ENCODE results near the gene PCSK1.
"Not testable (repeated sequence)": the region's sequence is repeated elsewhere in the genome, so short reads cannot be mapped to it uniquely, and the experiment has no call there.

Gene PCSK1

DNA sequence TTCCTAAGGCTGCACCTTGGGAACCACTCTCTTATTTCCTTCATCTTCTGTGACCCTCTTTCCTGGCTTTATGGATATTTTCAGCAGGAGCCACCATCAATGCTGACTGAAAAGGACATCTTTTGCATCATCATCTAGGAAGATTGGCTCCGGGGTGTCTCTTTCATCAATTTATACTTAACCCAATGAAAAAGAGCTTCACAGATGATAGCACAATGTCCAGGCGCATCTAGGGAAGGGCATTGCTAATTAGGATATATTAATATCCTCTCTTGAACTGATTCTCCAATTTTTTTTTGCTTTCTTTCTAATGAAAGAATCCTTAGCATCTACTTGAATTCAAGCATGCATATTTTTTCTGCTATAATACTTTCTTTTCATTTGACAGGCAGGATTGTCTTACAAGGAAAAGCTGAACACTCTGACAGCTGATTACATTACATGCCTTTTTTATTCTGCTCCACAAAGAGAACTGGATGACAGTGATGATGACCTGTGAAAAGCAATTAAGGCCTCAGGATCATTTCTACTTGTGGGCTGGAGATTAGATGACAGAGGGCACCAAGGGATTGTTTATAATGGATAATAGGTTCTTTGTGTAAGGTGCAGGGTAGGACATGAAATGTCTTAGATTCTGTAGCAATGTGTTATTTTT is 60.2 kb downstream of the PCSK1 start:
- no peak for DNase-seq (ENCODE audit: low read depth, low spot score)

DNA sequence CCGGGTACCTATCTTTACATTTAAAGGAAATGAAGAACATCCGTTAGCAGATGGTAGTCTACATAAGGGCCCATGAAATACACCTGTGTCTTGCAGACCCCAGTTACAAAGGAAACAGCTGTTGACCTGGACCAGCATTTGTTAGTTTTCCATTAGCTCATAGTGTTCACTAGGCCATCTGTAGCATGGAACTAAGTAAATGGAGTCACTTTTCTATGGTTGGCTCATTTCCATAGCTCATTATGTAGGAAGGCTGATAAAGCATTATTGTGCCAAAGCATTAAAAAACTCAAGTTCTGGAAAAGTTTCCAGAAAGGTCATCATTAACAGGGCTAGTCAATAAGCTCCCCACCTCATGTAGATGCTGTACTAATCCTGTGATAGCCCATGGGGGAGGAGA is 62.1 kb downstream of the PCSK1 start:
- no peak for DNase-seq (ENCODE audit: low read depth, low spot score)

DNA sequence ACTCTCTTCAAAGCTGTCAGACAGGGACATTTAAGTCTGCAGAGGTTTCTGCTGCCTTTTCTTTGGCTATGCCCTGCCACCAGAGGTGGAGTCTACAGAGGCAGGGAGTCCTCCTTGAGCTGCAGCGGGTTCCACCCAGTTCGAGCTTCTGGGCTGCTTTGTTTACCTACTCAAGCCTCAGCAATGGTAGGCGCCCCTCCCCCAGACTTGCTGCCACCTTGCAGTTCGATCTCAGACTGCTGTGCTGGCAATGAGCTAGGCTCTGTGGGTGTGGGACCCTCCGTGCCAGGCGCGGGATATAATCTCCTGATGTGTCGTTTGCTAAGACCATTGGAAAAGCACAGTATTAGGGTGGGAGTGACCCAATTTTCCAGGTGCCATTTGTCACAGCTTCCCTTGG is 65.7 kb downstream of the PCSK1 start:
- DNase-seq (ENCODE audit: low read depth, low spot score) = not testable (repeated sequence)

DNA sequence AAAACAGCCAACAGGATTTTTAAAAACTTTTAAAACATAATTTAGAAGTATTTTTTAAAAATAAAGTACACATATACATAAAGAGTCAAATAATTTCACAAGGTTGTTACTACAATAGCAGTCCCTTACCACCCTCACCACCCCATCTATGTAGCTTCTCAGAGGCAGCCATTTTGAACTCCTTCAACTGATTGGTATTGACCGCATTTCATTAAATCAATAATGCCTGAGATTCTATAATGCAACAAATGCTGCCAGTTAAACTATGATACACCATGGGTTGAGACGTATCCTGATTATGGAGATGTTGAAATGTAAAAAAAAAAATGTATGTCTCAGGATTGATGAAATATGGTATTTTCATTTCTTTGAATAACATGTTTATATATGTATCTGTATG is 78.8 kb downstream of the PCSK1 start:
- no peak for DNase-seq (ENCODE audit: low read depth, low spot score)

DNA sequence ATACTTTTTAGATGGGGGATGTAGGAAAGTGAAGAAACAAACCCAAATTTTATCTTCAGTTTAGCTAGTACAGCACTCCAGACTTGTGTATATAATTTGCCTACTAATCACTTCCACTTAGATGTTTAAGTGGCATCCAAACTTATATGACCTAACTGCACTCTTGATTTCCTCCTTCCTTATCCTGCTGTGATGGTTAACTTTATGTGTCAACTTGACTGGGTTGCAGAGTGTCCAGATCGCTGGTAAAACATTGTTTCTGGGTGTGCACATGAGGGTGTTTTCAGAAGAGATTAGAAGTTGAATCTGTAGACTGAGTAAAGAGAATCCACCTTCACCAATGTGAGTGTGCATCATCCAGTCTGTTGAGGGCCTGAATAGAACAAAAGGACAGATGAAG is 79.8 kb downstream of the PCSK1 start:
- DNase-seq (ENCODE audit: low read depth, low spot score) = no peak

DNA sequence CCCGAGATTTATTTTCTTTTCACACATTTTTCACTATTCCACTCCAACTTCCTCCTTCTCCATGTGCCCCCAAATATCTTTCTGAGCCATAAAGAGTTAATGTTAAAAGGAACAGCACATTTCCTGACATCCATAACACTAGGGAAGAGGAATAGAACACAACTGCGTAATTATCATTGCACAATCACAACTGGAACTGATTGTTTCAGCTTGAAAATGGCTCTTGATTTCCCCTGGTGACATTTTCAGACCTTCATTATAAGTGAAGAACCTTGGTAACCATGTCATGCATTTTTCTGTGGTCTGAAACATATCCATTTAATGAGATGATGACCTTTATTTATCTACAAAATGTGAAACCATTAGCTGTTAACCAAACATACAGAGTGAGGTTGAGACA is 82.4 kb downstream of the PCSK1 start:
- DNase-seq (ENCODE audit: low read depth, low spot score) = no peak

DNA sequence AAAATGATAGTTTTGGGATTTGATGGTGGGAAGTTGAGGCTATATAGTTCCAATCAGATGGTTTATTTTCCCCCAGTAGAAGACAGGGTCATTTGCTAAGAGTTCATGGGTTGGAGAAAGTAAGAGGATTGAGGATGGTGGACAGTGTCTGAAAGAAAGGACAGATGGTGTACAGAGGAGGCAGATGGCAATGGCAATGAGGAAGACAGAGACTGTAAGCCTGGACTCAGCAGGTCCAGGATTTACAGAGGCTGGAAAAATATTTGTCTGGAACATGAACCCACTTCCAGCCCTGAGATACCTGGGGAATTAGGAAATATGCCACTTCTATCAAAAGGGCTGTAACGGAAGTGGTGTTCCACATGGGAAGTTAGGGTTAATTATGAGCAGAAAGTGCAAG is 84.5 kb downstream of the PCSK1 start:
- DNase-seq (ENCODE audit: low read depth, low spot score) = no peak

DNA sequence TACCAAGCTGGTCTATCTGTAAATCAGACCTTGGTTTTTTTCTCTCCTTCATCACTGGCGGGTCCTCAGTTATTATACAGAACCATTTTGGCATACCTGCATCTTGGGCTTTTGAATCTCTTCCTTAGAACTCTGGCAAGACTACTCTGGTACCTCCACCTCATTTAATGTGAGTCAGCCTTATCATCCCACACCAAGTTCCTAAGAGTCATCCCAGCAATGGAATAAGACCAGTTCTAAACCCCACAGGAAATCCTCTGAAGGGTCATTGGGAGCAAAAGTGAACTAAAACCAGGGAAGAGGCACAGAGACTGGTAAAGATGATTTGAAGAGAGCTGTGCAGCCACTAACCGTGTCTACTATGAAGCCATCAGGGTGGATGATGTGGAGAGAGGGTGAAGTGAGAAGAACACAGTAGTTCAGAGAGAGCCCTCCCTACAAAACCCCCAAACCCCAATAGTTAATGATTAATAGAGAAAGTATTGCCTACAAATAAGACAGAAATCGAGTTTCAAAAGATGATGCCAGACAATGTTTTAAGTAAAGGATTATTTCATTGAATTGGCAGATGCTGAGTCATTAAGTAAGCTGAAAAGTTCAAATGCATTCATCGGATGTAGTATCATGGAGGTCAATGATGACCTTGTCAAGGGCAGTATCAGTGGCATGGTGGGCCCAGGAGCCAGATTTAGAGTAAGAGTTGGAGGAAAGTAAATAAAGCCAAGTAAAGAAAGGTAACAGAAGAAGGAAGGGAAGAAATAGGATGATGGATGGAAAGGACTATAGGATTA is 85.4 kb downstream of the PCSK1 start:
- DNase-seq (ENCODE audit: low read depth, low spot score) = no peak

DNA sequence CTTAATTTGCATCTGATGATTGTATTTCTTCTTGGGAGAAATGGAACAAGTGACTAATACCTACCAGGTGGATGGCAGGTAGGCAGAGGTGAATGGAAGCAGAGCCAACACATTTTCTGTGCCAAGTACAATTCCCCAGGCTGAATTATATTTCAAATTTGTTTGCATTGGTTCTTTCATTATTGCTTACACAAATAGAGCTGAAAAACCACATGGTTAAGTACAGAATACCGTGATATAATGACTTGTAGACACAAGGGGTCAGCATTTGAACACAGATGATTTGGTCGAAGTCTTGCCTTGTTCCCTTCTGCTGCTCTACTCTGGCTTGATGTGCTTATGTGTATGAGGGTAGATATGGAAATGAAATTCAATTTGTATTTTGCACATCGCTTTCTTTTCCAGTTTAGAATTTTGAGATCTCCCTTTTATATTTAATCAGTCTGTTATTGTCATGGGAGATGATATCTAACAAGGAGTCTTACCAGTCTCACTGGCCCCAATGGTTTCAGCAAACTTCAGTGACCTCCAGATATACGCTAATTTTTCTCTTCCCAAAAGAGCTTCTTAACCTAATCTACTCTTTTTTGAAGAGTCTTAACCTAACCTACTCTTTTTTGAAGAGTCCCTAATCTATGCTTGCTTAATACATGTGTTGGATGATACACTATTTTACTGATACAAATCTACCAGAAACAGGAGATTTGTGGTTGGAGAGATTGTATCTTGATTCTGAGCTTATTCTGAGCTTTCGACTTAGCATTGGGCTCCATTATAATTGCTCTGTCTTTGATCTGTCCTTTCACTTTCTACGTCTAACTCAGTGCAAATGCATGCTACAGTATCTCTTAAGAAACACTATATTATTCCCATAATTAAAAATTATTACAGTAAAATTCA is 88.1 kb downstream of the PCSK1 start:
- peak; percentile 82 for DNase-seq (ENCODE audit: low read depth, low spot score)

DNA sequence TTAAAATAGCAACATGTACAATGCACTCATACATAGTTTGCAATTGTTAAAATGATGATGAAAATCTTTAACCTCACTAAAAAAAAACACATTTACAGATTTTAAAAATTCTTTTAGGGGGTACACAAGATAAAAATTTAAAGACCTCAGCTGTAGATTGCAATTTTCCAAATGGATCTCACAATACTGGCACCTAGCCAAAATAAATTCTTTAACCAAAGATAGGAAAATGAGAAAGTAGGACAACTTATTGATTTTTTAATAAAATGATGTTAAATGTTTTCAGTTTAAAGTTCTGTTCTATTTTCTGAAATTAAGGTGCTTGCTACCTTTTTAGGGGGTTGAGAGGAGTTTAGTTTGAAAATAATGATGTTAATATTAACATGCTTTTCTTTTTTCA is 90.0 kb downstream of the PCSK1 start:
- no peak for DNase-seq (ENCODE audit: low read depth, low spot score)

DNA sequence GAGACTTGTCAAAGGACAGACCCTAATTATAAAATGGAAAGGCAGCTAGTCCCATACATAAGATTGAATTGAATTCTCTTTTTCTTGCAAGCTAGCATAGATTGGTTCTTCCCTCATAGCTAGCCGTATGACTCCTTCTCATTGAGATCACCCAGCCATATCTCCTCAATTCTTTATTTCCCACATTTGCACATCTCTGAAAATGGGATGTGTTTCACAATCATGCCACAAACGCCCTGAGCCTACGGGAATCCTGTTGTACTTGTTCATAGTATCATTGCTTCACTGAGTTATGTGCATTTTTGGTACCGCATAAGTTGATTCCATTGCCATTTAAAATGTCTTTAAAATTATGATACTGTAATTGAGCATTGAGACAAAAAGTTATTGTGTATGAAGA is 90.5 kb downstream of the PCSK1 start:
- no peak for DNase-seq (ENCODE audit: low read depth, low spot score)

Measured in astrocyte of the hippocampus (primary cell).